GM21390 (cell line): ENCODE results near the gene BTBD18.

Experiments used
- ATAC-seq: cut with Tn5 transposase; IDR thresholded peaks from one replicate; pipeline ENCODE4 v1.9.1; 2021; ENCODE audit not compliant: unreplicated experiment

The BTBD18 gene

GRCh38 chr11:57751676-57752253, at the start of gene BTBD18:
Gene BTBD18 (minus strand): TSS chr11:57751819. CDS start chr11:57751188, 631 bp downstream.
- no peak for ATAC-seq

- no peak for ATAC-seq
These were observed 49.5 kb upstream of the BTBD18 start for GRCh38 chr11:57801183-57801485.

DNA sequence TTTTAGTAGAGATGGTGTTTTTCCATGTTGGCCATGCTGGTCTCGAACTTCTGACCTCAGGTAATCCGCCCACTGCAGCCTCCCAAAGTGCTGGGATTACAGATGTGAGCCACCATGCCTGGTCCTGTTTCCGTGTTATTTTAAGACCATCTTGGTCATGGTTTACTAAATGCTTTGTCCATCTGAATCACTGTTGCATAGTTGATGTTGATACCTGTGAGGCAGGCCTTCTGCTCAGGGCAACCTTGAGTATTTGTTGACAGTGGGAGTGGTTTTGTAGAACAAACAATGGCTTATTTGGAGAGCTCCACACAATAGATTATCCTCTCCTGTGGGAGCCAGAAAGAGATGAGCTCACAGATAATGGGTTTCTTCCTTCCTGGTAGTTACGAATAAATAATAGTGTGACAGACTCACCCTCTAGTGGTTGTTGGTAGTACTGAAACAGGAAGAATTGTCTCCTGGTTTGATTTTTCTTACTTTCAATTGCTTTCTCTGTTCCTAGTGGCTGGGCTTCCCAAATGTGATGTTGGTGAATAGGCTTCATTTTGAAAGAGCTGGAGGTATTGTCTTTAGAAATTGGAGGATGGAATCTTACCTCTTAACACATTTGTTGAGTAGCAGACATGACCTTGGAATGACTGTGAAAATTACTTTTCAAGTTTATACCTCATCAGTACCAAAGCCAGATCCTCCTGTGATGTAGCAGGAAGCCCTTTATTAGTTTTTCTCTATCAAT, 49.0 kb upstream of the BTBD18 start:
- ATAC-seq: peak; percentile 87

GRCh38 chr11:57798905-57799559, 47.4 kb upstream of the BTBD18 start:
- ATAC-seq: no peak

DNA sequence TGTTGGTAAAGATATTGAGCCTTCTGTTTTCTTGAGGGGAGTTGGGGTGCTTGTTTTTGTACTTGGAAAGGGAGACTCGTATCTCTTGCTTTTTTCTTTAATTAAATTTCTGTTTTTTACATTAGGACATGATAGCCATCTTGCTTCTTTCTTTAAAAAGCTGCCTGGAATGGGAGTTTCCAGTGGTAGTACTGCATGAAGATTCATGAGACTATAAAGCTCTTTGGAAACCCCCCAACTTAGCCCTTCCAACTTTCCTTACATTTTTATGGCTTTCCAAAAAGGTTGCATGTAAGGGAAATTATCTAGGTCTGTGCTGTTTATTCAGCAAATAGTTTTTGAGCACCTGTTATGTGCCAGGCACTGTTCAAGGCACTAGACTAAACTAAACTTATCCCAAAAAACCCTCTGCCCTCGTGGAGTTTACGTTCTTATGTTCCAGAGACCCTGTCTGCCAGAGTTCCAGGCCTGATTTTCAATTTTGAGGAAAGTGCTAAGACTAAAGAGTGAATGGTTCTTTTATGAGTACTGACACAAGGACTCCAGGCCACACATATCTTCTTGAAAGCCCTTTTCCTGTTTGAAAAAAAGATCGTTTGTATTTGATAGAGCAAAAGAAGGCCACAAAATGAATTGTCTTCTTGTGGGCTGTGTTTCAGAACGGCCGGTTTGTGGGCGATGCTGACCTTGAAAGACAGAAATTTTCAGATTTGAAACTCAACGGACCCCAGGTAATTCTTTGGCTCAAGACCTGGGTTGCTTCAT, 41.9 kb upstream of the BTBD18 start:
- no peak for ATAC-seq

- peak; percentile 9 for ATAC-seq
These were observed 41.3 kb upstream of the BTBD18 start for GRCh38 chr11:57792870-57793269.

DNA sequence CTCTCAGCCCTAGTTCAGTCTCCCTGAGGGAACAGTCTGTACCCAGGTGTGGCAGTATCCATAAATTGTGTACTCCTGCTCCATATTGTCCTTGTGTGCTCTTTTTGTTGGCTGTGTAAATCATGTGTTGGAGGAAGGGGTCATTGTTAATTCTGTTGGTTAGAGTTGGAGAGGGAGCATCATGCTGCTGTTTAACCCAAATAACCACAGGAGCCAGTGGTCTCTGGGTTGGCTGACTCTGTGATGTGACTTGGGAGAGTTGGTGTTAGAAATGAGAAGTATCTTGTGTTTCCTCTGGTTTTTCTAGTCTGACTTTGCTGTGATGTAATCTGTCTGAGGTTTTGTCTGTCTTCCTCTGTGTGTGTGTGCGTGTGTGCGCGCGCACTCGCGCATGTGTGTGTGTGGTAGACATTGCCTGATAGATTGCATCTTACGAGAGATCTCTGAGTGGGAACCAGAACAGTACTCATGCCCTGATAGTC, 40.5 kb upstream of the BTBD18 start:
- ATAC-seq: peak; percentile 81

DNA sequence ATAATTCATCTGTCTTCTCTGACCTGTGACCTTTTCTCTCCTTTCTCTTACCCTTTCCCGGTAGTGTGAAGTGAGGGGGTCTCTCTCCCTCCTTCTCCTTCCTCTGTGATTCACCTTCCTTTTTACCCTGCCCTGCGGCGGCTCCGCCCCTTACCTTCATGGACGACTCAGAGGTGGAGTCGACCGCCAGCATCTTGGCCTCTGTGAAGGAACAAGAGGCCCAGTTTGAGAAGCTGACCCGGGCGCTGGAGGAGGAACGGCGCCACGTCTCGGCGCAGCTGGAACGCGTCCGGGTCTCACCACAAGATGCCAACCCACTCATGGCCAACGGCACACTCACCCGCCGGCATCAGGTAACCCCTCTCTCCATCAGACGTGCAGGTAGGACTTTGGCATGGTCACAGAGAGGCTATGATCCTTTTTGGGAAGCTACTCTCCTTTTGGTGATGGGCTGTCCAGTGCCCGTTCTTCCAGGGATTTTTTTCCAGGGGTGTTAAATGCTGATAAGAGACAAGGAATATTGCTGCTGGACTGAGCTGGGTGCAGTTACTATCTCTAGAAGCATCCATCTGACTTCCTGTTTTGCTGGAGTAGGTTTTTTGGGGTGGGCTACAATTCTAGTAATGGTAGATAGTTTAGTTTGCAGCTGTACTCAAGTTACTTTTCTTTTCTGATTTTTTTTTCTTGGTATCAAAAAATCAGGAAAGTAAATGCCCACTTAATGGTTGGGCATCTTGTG, 39.9 kb upstream of the BTBD18 start:
- ATAC-seq: no peak

DNA sequence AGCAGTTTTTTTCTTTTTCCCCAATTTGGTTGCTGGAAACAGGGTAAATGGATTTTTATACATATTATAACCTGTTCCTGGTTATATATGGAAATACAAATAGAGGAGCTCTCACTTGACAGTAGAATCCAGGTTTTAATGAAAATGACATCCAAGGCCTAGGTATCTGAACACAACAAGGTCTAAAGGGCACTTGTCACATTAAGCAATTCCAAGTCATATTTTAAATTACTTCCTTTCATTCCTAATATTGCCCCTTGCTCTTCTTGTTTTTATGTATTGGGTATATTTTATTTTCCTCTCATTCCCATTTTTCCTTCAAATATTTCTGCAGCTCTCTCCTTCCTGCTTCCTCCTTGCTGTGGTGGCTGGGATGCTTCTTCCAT, 37.1 kb upstream of the BTBD18 start:
- ATAC-seq: no peak

DNA sequence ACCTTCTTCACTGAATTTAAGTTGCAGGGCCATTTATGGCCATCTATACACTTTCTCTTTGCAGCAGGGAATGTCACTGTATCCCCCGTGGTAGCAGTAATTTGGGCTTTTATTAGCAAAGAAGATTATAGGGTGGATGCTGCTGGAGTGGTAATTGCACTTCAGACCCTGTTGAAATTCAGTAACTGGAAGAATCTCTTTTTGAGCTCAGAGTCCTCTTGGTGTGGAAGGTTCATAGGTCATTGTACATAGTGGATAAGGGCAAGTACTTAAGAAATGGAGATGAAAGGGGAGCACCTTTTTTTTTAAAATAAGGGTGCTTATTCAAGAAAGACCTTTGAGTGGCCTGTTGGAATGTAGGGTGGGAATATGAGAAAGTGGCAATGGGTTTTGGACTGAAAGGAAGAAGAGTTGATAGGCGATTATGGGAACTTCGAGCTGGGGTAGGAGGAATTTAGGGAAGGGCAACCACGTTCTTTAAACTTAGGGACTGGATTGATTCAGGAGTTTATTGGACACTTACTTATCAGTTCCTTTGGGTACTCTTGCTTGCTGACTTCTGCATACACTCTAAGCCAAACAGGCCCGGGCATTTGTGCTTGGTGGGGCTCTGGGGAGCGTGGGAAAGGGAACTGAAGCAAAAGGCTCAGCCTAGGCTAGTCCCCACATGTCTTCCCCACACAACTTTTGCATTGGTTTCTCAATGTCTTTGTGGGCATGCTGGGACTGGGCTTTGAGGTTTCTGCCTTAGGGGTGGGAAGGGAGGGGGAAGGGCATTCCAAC, 36.5 kb upstream of the BTBD18 start:
- ATAC-seq: peak; percentile 49

DNA sequence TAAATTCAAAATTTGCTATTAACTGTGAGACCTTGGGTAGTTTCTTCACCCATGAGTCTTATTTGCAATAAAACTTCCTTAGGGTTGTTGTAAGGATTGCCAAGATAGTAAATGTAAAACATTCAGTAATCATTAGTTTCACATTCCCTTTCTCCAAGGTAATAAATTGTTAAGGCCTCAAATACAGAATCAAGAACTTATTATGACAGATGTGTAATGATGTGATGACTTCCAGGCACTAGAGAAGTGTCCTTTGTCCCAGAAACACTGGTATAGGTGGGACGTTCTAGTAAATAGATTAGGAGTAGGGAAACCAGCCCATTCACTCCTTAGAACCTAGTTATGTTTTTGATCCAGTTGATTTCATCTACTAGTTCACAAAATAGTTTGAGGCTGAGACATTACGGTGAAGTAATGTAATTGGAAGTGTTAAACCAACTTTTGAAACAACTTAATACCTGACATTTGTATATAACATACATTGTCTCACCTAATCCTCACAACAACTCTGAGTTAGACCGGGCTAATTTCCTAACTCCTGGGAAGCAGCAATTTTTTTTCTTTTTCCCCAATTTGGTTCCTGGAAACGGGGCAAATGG, 35.5 kb upstream of the BTBD18 start:
- no peak for ATAC-seq

- no peak for ATAC-seq
These were observed 34.8 kb upstream of the BTBD18 start for GRCh38 chr11:57786436-57786835.

- ATAC-seq: no peak
These were observed 33.5 kb upstream of the BTBD18 start for GRCh38 chr11:57785072-57785471.

DNA sequence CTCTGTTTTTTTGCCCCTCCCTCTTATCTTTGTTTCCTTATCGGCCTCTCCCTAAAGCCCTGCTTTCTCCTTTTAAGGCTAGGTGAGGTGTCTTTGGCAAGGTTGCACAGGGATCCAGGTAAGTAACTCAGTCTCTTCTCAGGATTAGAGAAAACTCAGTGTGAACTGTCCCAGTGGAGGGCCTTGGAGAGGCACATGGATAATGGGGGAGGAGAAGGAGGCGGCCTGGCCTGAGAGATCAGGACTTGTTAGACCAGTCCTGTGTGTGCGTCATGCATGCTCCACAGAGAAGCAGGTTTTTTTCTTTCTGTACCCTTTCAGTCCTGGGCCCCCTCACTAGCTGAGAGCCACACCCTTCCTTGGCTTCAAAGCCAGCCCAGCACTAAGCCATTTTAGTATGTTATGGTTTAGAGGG, 29.9 kb upstream of the BTBD18 start:
- ATAC-seq: no peak

GRCh38 chr11:57779276-57779675, 27.7 kb upstream of the BTBD18 start:
- ATAC-seq: no peak

DNA sequence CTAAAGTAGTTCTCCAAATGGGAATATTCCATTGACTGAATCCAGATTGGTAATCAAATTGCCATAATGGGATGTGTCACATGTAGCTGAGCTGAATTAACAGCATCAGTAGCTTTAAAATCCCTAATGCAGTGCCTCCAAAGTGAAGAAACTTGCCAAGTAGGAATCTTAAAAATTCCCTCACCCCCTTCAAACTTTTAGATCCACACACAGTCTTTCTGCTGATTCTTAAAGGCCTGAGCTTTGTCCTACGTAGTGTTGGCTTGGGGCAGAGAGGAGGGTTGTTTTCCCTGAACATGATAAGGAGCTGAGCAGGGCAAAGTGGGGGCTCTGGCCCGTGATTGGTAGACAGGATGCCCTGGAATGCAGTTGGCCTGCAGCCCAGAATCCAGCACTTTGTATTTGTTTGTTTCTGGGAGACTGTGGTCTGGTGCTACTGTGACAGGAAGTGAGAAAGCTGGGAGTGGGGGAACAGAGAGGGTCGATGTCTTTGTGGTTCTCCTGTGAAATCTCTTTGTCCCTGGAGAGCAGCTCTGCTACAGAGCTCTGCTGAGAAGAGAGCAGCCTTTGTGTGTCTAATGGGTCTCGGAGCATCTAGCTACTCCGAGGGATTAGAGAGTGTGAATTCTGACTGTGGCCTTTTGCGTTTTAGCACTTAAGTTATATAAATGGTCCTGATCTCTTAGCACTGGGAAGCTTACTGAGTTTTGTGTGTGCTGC, 26.9 kb upstream of the BTBD18 start:
- ATAC-seq: no peak

GRCh38 chr11:57777969-57778317, 26.3 kb upstream of the BTBD18 start:
- ATAC-seq: no peak

DNA sequence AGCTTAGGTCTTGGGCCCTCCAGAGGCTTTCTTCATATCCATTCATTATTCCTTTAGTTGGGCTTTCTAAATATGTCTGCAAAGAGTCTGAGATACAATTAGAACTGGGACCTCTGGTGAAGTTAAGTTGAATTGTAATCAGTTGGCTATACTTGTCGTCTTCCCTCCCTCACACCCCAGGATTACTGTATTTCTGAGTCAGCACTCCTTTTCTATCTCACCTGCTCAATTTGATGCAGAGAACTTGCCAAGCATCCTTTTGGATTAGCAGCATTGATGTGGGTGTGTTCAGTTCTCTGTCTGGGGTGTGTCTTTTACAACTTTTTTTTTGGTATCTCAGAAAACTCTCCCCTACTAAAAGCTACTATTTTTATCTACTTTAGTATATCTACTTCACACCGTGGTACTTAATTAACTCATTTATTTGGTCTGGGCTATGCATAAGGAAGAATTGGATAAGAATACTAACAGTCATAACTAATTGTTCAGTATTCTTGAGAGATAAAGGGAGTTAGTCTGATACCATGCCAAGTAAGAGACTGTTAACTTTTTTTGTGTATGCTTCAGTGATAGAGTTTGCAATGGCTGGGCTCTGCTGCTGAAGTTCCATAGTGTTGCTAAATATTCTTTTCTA, 25.1 kb upstream of the BTBD18 start:
- ATAC-seq: no peak

DNA sequence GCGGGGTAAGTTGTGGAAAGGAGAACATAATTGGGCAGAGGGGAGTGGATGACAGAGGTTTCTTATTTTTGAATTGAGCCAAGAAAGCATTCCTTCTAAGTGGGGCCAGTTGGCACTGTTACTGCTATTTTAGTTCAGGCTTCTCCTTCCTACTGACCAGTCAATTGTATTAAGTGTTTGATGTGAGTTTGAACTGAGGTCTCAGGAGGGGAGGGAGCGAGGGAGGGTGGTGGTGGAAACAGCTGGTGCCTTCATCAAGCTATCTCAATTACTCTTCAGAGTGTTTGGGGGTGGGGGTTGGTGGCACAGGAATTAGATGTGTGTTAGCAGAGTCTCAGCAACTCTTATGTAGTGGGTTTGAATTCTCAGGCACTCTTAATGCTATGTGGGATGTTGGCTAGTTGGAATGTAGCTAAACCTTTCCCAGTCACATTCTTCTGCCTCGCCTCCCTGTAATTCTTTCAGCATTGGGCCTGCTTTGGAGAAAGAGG, 24.5 kb upstream of the BTBD18 start:
- no peak for ATAC-seq
